Activated naive CD4-positive, alpha-beta T cell treated with anti-CD3 and anti-CD28 coated beads for 36 hours (primary cell): ENCODE results near the gene ASTL. TPM values are rescaled to one million over a fixed set of nuclear protein-coding genes. Genes with fewer than 3 reads are reported as not detected.
"Not testable (repeated sequence)": the region's sequence is repeated elsewhere in the genome, so short reads cannot be mapped to it uniquely, and the experiment has no call there.

Source experiments
- CTCF ChIA-PET: fragments of 350-600 bp; sonication (Branson Sonifier 250); formaldehyde crosslinking; loops from one replicate; lab custom pipeline; 2021; ENCODE audit warnings: antibody characterized with exemption; lab: Charles Lee
- DNase-seq: peaks from one replicate; pipeline ENCODE4 v3.0.0-alpha.2; 2020
- H3K27ac Mint-ChIP-seq: one replicate; pipeline ENCODE4 v1.8.0; 2021; ENCODE audit warnings: mild to moderate bottlenecking, mixed read lengths
- H3K27me3 Mint-ChIP-seq: one replicate; pipeline ENCODE4 v1.8.0; 2021; ENCODE audit warnings: low read depth, mixed read lengths
- H3K36me3 Mint-ChIP-seq: one replicate; pipeline ENCODE4 v1.8.0; 2021; ENCODE audit warnings: low read depth, mixed read lengths
- H3K4me1 Mint-ChIP-seq: one replicate; pipeline ENCODE4 v1.8.0; 2021; ENCODE audit warnings: low read depth, mixed read lengths
- H3K4me3 Mint-ChIP-seq: one replicate; pipeline ENCODE4 v1.8.0; 2021; ENCODE audit warnings: mild to moderate bottlenecking, moderate library complexity, mixed read lengths
- H3K9me3 Mint-ChIP-seq: one replicate; pipeline ENCODE4 v1.8.0; 2021; ENCODE audit warnings: mixed read lengths
- intact Hi-C: fragments of 100-400 bp; cut with micrococcal nuclease; formaldehyde crosslinking; loops from one replicate; pipeline ENCODE4 v1.15.1; 2023
- total RNA-seq, 2 experiments: library from RNA; stranded (reverse); gene quantifications; one replicate each; pipeline ENCODE4 v1.2.3, GENCODE V29; 2021

The ASTL gene
- total RNA-seq, 2 experiments from 2014 or later: 2.5 to 2.6 TPM

- peak; percentile 59 for DNase-seq
- Mint-ChIP-seq H3K27me3 (no peaks in the 10 kb centered on the region), H3K4me1 (peaks cover 47% of the 10 kb centered on the region), H3K4me3 (peak overlapping the region; percentile 96), H3K27ac (peak overlapping the region; percentile 96), H3K36me3 (peaks cover 37% of the 10 kb centered on the region), H3K9me3 (no peaks in the 10 kb centered on the region)
- CTCF ChIA-PET: interaction anchor here (0.7 to 18.5 kb wide), 12 partner anchors 13 to 159 kb away, joined by 3 to 482 read pairs (median 4); partner anchors contain the start of gene ADRA2B
- intact Hi-C loops: no loop called here
Observed at GRCh38 chr2:96143231-96143847, 5.0 kb upstream of the ASTL start.

- Mint-ChIP-seq H3K36me3 (peaks cover 34% of the 10 kb centered on the region), H3K4me1 (peaks cover 38% of the 10 kb centered on the region), H3K4me3 (peak overlapping the region; percentile 96), H3K27ac (peak overlapping the region; percentile 96), H3K27me3 (no peaks in the 10 kb centered on the region), H3K9me3 (no peaks in the 10 kb centered on the region)
- intact Hi-C loops: loop anchor here (1.0 kb wide), 1 partner anchor 125 kb away; no protein-coding TSS in a partner anchor
- CTCF ChIA-PET: interaction anchor here (0.7 to 18.5 kb wide), 13 partner anchors 12 to 160 kb away, joined by 3 to 482 read pairs (median 5); partner anchors contain the start of gene ADRA2B
- DNase-seq: peak; percentile 85
Observed at GRCh38 chr2:96142217-96143113, 4.2 kb upstream of the ASTL start.

GRCh38 chr2:96141624-96141967 lies 3.3 kb upstream of the ASTL start:
- H3K27me3 Mint-ChIP-seq, H3K9me3 Mint-ChIP-seq, DNase-seq, intact Hi-C loops: not testable (repeated sequence)
- peaks cover 29% of the 10 kb centered on the region for H3K4me1 Mint-ChIP-seq
- CTCF ChIA-PET: interaction anchor here (1.0 to 18.5 kb wide), 8 partner anchors 11 to 61 kb away, joined by 3 to 482 read pairs (median 8); partner anchors contain the start of gene ADRA2B
- H3K4me3 Mint-ChIP-seq: peak overlapping the region; percentile 96
- H3K36me3 Mint-ChIP-seq: peaks cover 34% of the 10 kb centered on the region
- H3K27ac Mint-ChIP-seq: peak overlapping the region; percentile 96

GRCh38 chr2:96140941-96141623 lies 2.8 kb upstream of the ASTL start:
- Mint-ChIP-seq H3K9me3 (no peaks in the 10 kb centered on the region), H3K36me3 (peaks cover 33% of the 10 kb centered on the region), H3K4me1 (peaks cover 26% of the 10 kb centered on the region), H3K27ac (peak overlapping the region; percentile 96), H3K4me3 (peak overlapping the region; percentile 96), H3K27me3 (no peaks in the 10 kb centered on the region)
- CTCF ChIA-PET: interaction anchor here (1.0 to 18.5 kb wide), 8 partner anchors 10 to 62 kb away, joined by 3 to 482 read pairs (median 8); partner anchors contain the start of gene ADRA2B
- DNase-seq: no peak
- intact Hi-C loops: no loop called here

GRCh38 chr2:96139181-96139758 lies 968 bp upstream of the ASTL start:
- CTCF ChIA-PET: interaction anchor here (0.6 to 18.5 kb wide), 24 partner anchors 8 to 147 kb away, joined by 3 to 482 read pairs (median 6); partner anchors contain the start of genes ADRA2B and STARD7
- Mint-ChIP-seq H3K4me3 (no peak overlapping the region), H3K4me1 (peaks cover 24% of the 10 kb centered on the region), H3K27me3 (no peaks in the 10 kb centered on the region), H3K27ac (peak overlapping the region; percentile 82), H3K9me3 (no peaks in the 10 kb centered on the region), H3K36me3 (peaks cover 28% of the 10 kb centered on the region)
- intact Hi-C loops: no loop called here
- DNase-seq: no peak

GRCh38 chr2:96137321-96138178 lies 752 bp downstream of the ASTL start:
- CTCF ChIA-PET: interaction anchor here (0.8 to 18.5 kb wide), 16 partner anchors 7 to 143 kb away, joined by 3 to 482 read pairs (median 5); partner anchors contain the start of gene ADRA2B
- no peaks in the 10 kb centered on the region for H3K9me3 Mint-ChIP-seq
- peaks cover 23% of the 10 kb centered on the region for H3K4me1 Mint-ChIP-seq
- H3K4me3 Mint-ChIP-seq: no peak overlapping the region
- H3K27me3 Mint-ChIP-seq: no peaks in the 10 kb centered on the region
- peaks cover 11% of the 10 kb centered on the region for H3K36me3 Mint-ChIP-seq
- intact Hi-C loops: loop anchor here (1.0 kb wide), 4 partner anchors 37 to 372 kb away; partner anchors contain the start of genes CIAO1 and STARD7
- no peak overlapping the region for H3K27ac Mint-ChIP-seq
- DNase-seq: no peak

GRCh38 chr2:96136129-96136720 lies 2.1 kb downstream of the ASTL start:
- Mint-ChIP-seq H3K27me3 (no peaks in the 10 kb centered on the region), H3K9me3 (no peaks in the 10 kb centered on the region), H3K4me1 (peaks cover 26% of the 10 kb centered on the region), H3K36me3 (peaks cover 2% of the 10 kb centered on the region), H3K4me3 (no peak overlapping the region), H3K27ac (no peak overlapping the region)
- CTCF ChIA-PET: interaction anchor here (1.2 to 18.5 kb wide), 4 partner anchors 19 to 68 kb away, joined by 3 to 482 read pairs (median 12); partner anchors contain the start of gene ADRA2B
- intact Hi-C loops: no loop called here
- no peak for DNase-seq

GRCh38 chr2:96135621-96136020 lies 2.7 kb downstream of the ASTL start:
- Mint-ChIP-seq H3K9me3 (no peaks in the 10 kb centered on the region), H3K27ac (no peak overlapping the region), H3K4me3 (no peak overlapping the region), H3K27me3 (no peaks in the 10 kb centered on the region), H3K36me3 (peaks cover 2% of the 10 kb centered on the region), H3K4me1 (peaks cover 27% of the 10 kb centered on the region)
- DNase-seq: no peak
- intact Hi-C loops: no loop called here
- CTCF ChIA-PET: interaction anchor here (1.0 to 18.5 kb wide), 3 partner anchors 18 to 45 kb away, joined by 3 to 482 read pairs (median 20); partner anchors contain the start of gene ADRA2B

GRCh38 chr2:96135171-96135570 lies 3.1 kb downstream of the ASTL start:
- intact Hi-C loops: no loop called here
- no peaks in the 10 kb centered on the region for H3K27me3 Mint-ChIP-seq
- CTCF ChIA-PET: interaction anchor here (1.0 to 18.5 kb wide), 2 partner anchors 41 to 46 kb away, joined by 3 to 482 read pairs; no protein-coding TSS in a partner anchor
- no peak for DNase-seq
- peaks cover 2% of the 10 kb centered on the region for H3K36me3 Mint-ChIP-seq
- no peak overlapping the region for H3K4me3 Mint-ChIP-seq
- H3K4me1 Mint-ChIP-seq: peaks cover 25% of the 10 kb centered on the region
- no peaks in the 10 kb centered on the region for H3K9me3 Mint-ChIP-seq
- no peak overlapping the region for H3K27ac Mint-ChIP-seq

GRCh38 chr2:96134421-96134820 lies 3.9 kb downstream of the ASTL start:
- Mint-ChIP-seq H3K36me3 (peaks cover 4% of the 10 kb centered on the region), H3K4me3 (no peak overlapping the region), H3K4me1 (peaks cover 24% of the 10 kb centered on the region), H3K27me3 (no peaks in the 10 kb centered on the region), H3K27ac (no peak overlapping the region), H3K9me3 (no peaks in the 10 kb centered on the region)
- intact Hi-C loops: no loop called here
- CTCF ChIA-PET: interaction anchor here (1.0 to 18.5 kb wide), 2 partner anchors 41 to 46 kb away, joined by 3 to 482 read pairs; no protein-coding TSS in a partner anchor
- no peak for DNase-seq
